ENCODE measurements around the gene TRPV2.

DNA sequence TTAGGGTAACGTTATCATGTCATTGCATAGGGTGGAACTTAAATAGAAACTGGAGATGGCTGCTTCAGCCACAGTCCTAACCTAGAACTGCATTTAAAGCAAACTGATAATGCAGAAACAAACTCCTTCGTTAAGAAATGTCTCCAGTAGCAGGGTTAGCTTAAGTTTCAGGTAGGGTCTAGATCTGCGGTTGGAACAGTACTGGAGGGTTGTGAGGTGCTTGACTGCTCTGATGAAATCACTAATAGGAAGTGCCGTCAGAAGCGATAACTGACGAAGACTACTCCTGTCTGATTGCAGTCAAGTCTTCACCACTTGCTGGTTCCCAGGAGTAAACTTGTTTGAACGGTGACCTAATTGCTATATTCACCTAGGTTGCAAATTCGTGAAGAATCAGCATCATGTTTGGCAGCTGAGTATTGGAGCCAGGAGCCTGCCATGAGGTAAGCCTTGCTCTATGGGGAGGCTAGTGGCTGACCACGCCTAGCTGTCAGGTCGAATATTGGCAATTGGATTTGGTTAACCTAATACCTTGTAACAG, 24.5 kb downstream of the TRPV2 start:
- TF ChIP-seq GATA2 (IDR thresholded peaks at IDR 0.05; ENCODE audit: low read depth, low read length) (no peak), GATA3 (IDR thresholded peaks at IDR 0.05; ENCODE audit: low read depth, low read length) (no peak)
